GM23248 (cell line): ENCODE data around the gene NPSR1.
"Not testable (repeated sequence)": the region's sequence is repeated elsewhere in the genome, so short reads cannot be mapped to it uniquely, and the experiment has no call there.

ENCODE experiments used
- EZH2 ChIP-seq: fragments of 200-600 bp; sonication (generic); IDR thresholded peaks from 2 replicates; pipeline ENCODE4 v1.6.1; 2018; ENCODE audit warnings: antibody characterized with exemption, mild to moderate bottlenecking; ENCODE audit not compliant: insufficient read depth, poor library complexity, severe bottlenecking
- EZH2phosphoT487 ChIP-seq: fragments of 200-600 bp; sonication (generic); IDR thresholded peaks from 2 replicates; pipeline ENCODE4 v1.6.1; 2018; ENCODE audit warnings: antibody characterized with exemption, moderate library complexity, mild to moderate bottlenecking, low read depth; ENCODE audit not compliant: insufficient read depth

DNA sequence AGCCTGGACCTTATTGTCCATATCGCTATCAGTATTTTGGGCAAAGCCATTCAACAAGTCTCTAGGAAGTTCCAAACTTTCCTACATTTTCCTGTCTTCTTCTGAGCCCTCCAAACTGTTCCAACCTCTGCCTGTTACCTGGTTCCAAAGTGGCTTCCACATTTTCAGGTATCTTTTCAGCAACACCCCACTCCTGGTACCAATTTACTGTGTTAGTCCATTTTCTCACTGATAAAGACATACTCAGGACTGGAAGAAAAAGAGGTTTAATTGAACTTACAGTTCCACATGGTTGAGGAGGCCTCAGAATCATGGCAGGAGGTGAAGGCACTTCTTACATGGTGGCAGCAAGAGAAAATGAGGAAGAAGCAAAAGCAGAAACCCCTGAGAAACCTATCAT, 225.8 kb downstream of the NPSR1 start:
- not testable (repeated sequence) for TF ChIP-seq EZH2, EZH2phosphoT487
